Mesenchymal stem cell (in vitro differentiated cells and primary cell): ENCODE data around the gene H1-8.

ENCODE experiments used
- DNase-seq: peaks from one replicate; pipeline ENCODE4 v3.0.0-alpha.2; 2013
- H2AFZ ChIP-seq: one replicate; pipeline ENCODE4 v1.6.1; 2013; ENCODE audit warnings: low read depth, mild to moderate bottlenecking, control low read depth, inconsistent platforms, low read length, moderate library complexity
- H2AK5ac ChIP-seq: 2 replicates; pipeline ENCODE4 v1.6.1; 2013; ENCODE audit warnings: low read length, moderate library complexity, mild to moderate bottlenecking, inconsistent platforms; ENCODE audit not compliant: severe bottlenecking
- H2BK120ac ChIP-seq: one replicate; pipeline ENCODE4 v1.6.1; 2013; ENCODE audit warnings: low read depth, mild to moderate bottlenecking, inconsistent platforms, low read length, moderate library complexity
- H2BK12ac ChIP-seq, 2 experiments: one replicate each; pipeline ENCODE4 v1.6.1; 2013; ENCODE audit warnings: inconsistent platforms in 2 of 2, low read length in 2 of 2, mild to moderate bottlenecking in 2 of 2, moderate library complexity in 2 of 2, control low read depth in 1 of 2
- H2BK15ac ChIP-seq: one replicate; pipeline ENCODE4 v1.6.1; 2013; ENCODE audit warnings: mild to moderate bottlenecking, low read depth, inconsistent platforms; ENCODE audit not compliant: poor library complexity, severe bottlenecking
- H2BK5ac ChIP-seq: 2 replicates; pipeline ENCODE4 v1.6.1; 2013; ENCODE audit warnings: low read depth, mild to moderate bottlenecking, low read length, control low read depth, inconsistent platforms; ENCODE audit not compliant: poor library complexity, severe bottlenecking
- H3K14ac ChIP-seq, 2 experiments: one replicate each; pipeline ENCODE4 v1.6.1; 2013; ENCODE audit warnings: inconsistent platforms in 2 of 2, low read length in 2 of 2, control low read depth in 1 of 2, mild to moderate bottlenecking in 1 of 2, moderate library complexity in 1 of 2
- H3K18ac ChIP-seq, 2 experiments: one replicate each; pipeline ENCODE4 v1.6.1; 2013; ENCODE audit warnings: inconsistent platforms in 2 of 2, low read length in 2 of 2, control low read depth in 1 of 2, low read depth in 1 of 2, mild to moderate bottlenecking in 1 of 2
- H3K23ac ChIP-seq, 2 experiments: one replicate each; pipeline ENCODE4 v1.6.1; 2013; ENCODE audit warnings: inconsistent platforms in 2 of 2, low read length in 2 of 2, mild to moderate bottlenecking in 2 of 2, moderate library complexity in 2 of 2, control low read depth in 1 of 2
- H3K27ac ChIP-seq: 2 replicates; pipeline ENCODE4 v1.5.1; 2013; ENCODE audit warnings: mild to moderate bottlenecking, moderate library complexity, low read length, control low read depth, inconsistent platforms; ENCODE audit not compliant: poor library complexity, severe bottlenecking
- H3K27me3 ChIP-seq, 2 experiments: 2 replicates each; pipeline versions ENCODE4 v1.6.1 to v1.7.0; 2013; ENCODE audit warnings: low read length in 2 of 2, mild to moderate bottlenecking in 2 of 2, moderate library complexity in 2 of 2, control low read depth in 1 of 2, inconsistent platforms in 1 of 2; ENCODE audit not compliant: control insufficient read depth in 1 of 2, insufficient read depth in 1 of 2
- H3K36me3 ChIP-seq, 2 experiments: 2 replicates each; pipeline versions ENCODE4 v1.6.1 to v1.7.0; 2013; ENCODE audit warnings: low read length in 2 of 2, control low read depth in 1 of 2, inconsistent platforms in 1 of 2, low read depth in 1 of 2, mild to moderate bottlenecking in 1 of 2; ENCODE audit not compliant: insufficient read depth in 2 of 2, control insufficient read depth in 1 of 2
- H3K4ac ChIP-seq, 2 experiments: one replicate each; pipeline ENCODE4 v1.6.1; 2013; ENCODE audit warnings: inconsistent platforms in 2 of 2, low read length in 2 of 2, mild to moderate bottlenecking in 2 of 2, moderate library complexity in 2 of 2, control low read depth in 1 of 2, low read depth in 1 of 2
- H3K4me1 ChIP-seq: 2 replicates; pipeline ENCODE4 v1.6.1; 2013; ENCODE audit warnings: low read depth, low read length, control low read depth; ENCODE audit not compliant: control insufficient read depth, insufficient read depth
- H3K4me2 ChIP-seq: 2 replicates; pipeline ENCODE4 v1.6.1; 2013; ENCODE audit warnings: low read length, mild to moderate bottlenecking, inconsistent platforms; ENCODE audit not compliant: poor library complexity, severe bottlenecking
- H3K4me3 ChIP-seq, 2 experiments: 2 replicates each; pipeline versions ENCODE4 v1.5.1 to v1.7.0; 2013; ENCODE audit warnings: low read length in 2 of 2, mild to moderate bottlenecking in 2 of 2, control low read depth in 1 of 2, low read depth in 1 of 2; ENCODE audit not compliant: insufficient read depth in 1 of 2
- H3K79me1 ChIP-seq: replicated peaks from 2 replicates; pipeline ENCODE4 v1.6.1; 2013; ENCODE audit warnings: mild to moderate bottlenecking, control low read depth, low read length, inconsistent platforms; ENCODE audit not compliant: poor library complexity, severe bottlenecking
- H3K9ac ChIP-seq: 2 replicates; pipeline ENCODE4 v1.7.0; 2013; ENCODE audit warnings: mild to moderate bottlenecking, low read length, moderate library complexity
- H3K9me3 ChIP-seq: 2 replicates; pipeline ENCODE4 v1.7.0; 2013; ENCODE audit warnings: mild to moderate bottlenecking, low read length; ENCODE audit not compliant: control insufficient read depth
- H4K8ac ChIP-seq: one replicate; pipeline ENCODE4 v1.6.1; 2013; ENCODE audit warnings: inconsistent platforms, mild to moderate bottlenecking, low read length, moderate library complexity
- H4K91ac ChIP-seq: one replicate; pipeline ENCODE4 v1.6.1; 2013; ENCODE audit warnings: mild to moderate bottlenecking, low read length, inconsistent platforms
- WGBS: methylation state at CpG from one replicate; pipeline ENCODE4 v1.1.7; 2013; ENCODE audit warnings: mixed read lengths; 5-methylcytosine and 5-hydroxymethylcytosine counted together

H1-8 gene

DNA sequence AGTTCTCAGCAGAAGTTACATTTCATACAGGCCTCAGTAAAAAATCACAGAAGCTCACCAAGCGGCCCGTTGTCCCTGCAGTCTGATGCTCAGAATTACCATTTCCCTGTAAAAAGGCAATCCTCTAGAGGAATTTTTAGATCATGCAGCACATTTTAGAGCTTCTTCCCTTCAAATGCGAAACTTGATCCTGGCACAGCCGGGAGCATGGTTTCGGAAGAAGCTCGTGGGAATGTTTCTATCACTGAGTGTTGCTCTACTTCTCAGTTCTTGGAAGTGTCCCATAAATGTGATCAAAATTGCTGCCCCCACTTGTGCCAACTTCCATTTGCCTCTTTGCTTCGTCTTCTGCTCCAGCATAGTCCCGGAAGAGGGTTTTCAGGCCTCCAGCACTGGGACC lies 3.8 kb upstream of the H1-8 start:
- Histone ChIP-seq H3K4me1 (peaks cover 16% of the 10 kb centered on the region), H3K23ac (no peak overlapping the region), H2BK12ac (peak overlapping the region in 1 of 2 experiments; percentile 14), H3K27ac (no peak overlapping the region), H3K9ac (no peak overlapping the region), H2AK5ac (peak overlapping the region; percentile 83), H2AFZ (no peak overlapping the region), H3K4ac (no peak overlapping the region), H2BK120ac (no peak overlapping the region), H3K4me2 (no peak overlapping the region), H3K27me3 (no peaks in the 10 kb centered on the region), H2BK15ac (no peak overlapping the region), H4K91ac (no peak overlapping the region), H3K9me3 (no peaks in the 10 kb centered on the region), H3K36me3 (no peaks in the 10 kb centered on the region), H3K14ac (no peak overlapping the region), H2BK5ac (no peak overlapping the region), H3K4me3 (no peak overlapping the region), H3K18ac (no peak overlapping the region), H4K8ac (no peak overlapping the region), H3K79me1 (no peaks in the 10 kb centered on the region)
- 90% methylated on average over 8 of the region's 8 CpGs for WGBS
- no peak for DNase-seq

DNA sequence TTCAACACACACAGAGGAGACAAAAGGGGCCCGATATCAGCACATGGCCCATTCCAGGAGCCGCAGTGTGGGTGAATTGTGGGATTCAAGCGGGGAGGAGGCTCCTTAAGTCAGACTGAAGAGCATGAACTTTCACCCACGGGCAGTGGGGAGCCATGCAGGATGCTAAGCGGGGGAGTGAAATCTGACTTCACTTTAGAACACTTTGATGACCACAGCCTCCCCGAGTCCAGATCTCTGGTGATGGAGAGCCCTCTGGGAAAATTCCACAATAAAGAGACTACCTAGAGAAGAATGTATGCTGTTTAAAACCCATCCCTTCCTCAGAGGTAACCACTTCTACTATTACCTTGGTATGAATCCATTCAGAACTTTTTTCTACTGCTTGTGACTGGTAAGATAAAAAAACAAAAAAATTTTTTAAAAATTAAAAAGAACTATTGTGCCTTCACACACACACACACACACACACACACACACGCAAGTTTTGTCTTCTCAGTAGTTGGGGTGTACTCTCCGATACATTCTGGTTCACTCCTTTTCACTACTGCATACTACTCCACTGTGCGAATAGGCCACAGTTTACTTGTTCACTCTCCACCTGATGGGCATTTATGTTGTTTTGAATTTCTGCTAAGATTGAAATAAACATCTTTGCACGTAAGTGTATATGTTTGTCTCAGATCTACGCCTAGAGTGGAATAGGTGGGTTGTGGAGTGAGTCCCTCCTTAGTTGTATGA lies 2.0 kb upstream of the H1-8 start:
- no peak for DNase-seq
- H2BK120ac ChIP-seq: no peak overlapping the region
- no peak overlapping the region for H3K4me2 ChIP-seq
- H3K14ac ChIP-seq: no peak overlapping the region
- no peak overlapping the region for H3K18ac ChIP-seq
- no peak overlapping the region for H3K4ac ChIP-seq
- no peak overlapping the region for H3K23ac ChIP-seq
- no peak overlapping the region for H3K9ac ChIP-seq
- no peak overlapping the region for H3K4me3 ChIP-seq
- H4K8ac ChIP-seq: no peak overlapping the region
- H3K4me1 ChIP-seq: peaks cover 12% of the 10 kb centered on the region
- H4K91ac ChIP-seq: no peak overlapping the region
- no peak overlapping the region for H2BK15ac ChIP-seq
- H2BK5ac ChIP-seq: no peak overlapping the region
- H3K27me3 ChIP-seq: no peaks in the 10 kb centered on the region
- no peaks in the 10 kb centered on the region for H3K36me3 ChIP-seq
- no peak overlapping the region for H2AFZ ChIP-seq
- no peak overlapping the region for H2AK5ac ChIP-seq
- no peak overlapping the region for H2BK12ac ChIP-seq
- no peaks in the 10 kb centered on the region for H3K79me1 ChIP-seq
- no peaks in the 10 kb centered on the region for H3K9me3 ChIP-seq
- H3K27ac ChIP-seq: no peak overlapping the region
- 91% methylated on average over 10 of the region's 11 CpGs for WGBS

DNA sequence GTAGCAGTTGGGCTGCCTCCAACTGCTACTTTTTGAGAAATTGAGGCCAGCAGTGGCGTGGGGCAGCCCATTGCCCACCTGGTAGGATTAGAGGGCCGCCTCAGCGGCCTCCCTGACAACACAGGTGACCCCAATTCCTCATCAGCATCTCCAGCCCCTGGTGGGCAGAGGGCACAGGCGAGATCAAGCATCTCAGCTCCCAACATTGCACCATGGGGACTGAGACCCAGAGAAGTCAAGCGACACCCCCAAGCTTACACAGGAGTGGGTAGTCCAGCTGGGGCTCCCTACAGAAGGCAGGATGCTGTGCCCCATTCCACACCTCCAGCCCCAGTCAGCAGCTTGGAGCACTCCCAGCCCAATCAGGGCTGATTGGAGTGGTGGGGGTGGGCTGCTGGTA lies 228 bp upstream of the H1-8 start:
- WGBS: 88% methylated on average over 4 of the region's 5 CpGs
- no peak overlapping the region for H2BK12ac ChIP-seq
- no peak overlapping the region for H3K14ac ChIP-seq
- H2BK15ac ChIP-seq: no peak overlapping the region
- no peak overlapping the region for H3K27ac ChIP-seq
- H4K91ac ChIP-seq: no peak overlapping the region
- no peak overlapping the region for H3K4me3 ChIP-seq
- H3K4me2 ChIP-seq: no peak overlapping the region
- no peak overlapping the region for H3K18ac ChIP-seq
- DNase-seq: no peak
- no peak overlapping the region for H3K23ac ChIP-seq
- H2BK120ac ChIP-seq: no peak overlapping the region
- peaks cover 12% of the 10 kb centered on the region for H3K4me1 ChIP-seq
- H3K27me3 ChIP-seq: no peaks in the 10 kb centered on the region
- no peak overlapping the region for H3K4ac ChIP-seq
- H2AFZ ChIP-seq: no peak overlapping the region
- H4K8ac ChIP-seq: no peak overlapping the region
- H3K9ac ChIP-seq: no peak overlapping the region
- H3K9me3 ChIP-seq: no peaks in the 10 kb centered on the region
- no peak overlapping the region for H2AK5ac ChIP-seq
- no peaks in the 10 kb centered on the region for H3K36me3 ChIP-seq
- H2BK5ac ChIP-seq: no peak overlapping the region
- no peaks in the 10 kb centered on the region for H3K79me1 ChIP-seq

DNA sequence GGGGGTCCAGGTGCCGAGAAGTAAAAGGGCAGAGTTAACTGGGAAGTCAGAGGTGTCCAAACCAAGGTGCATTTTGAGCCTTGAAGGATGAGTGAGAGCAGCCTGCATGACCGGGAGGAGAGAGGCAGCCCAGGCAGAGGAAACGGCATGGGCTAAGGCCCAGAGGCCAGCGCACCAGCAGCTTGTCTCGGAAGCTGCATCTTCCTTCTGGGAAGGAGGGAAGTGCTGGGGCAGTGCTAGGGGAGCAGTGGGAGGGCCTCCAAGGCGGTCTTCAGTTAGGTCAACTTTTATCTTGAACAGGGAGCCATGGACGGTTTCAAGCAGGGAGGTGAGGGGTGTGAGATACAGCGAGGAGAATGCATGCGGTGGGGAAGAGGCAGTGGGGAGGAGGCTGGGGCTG lies 1.0 kb downstream of the H1-8 start:
- H3K18ac ChIP-seq: no peak overlapping the region
- no peak overlapping the region for H3K27ac ChIP-seq
- no peak overlapping the region for H3K9ac ChIP-seq
- H3K27me3 ChIP-seq: no peaks in the 10 kb centered on the region
- no peak overlapping the region for H4K91ac ChIP-seq
- no peak overlapping the region for H2AK5ac ChIP-seq
- no peaks in the 10 kb centered on the region for H3K79me1 ChIP-seq
- H2BK15ac ChIP-seq: no peak overlapping the region
- no peak overlapping the region for H3K4me3 ChIP-seq
- H2AFZ ChIP-seq: no peak overlapping the region
- no peaks in the 10 kb centered on the region for H3K9me3 ChIP-seq
- H3K4me1 ChIP-seq: peaks cover 13% of the 10 kb centered on the region
- no peak overlapping the region for H3K4ac ChIP-seq
- no peak overlapping the region for H2BK5ac ChIP-seq
- 86% methylated on average over 9 of the region's 9 CpGs for WGBS
- no peak overlapping the region for H3K14ac ChIP-seq
- no peaks in the 10 kb centered on the region for H3K36me3 ChIP-seq
- H2BK12ac ChIP-seq: no peak overlapping the region
- no peak overlapping the region for H3K23ac ChIP-seq
- DNase-seq: no peak
- H2BK120ac ChIP-seq: no peak overlapping the region
- no peak overlapping the region for H3K4me2 ChIP-seq
- no peak overlapping the region for H4K8ac ChIP-seq
